Keratinocyte (primary cell): ENCODE results near the gene PCNX1. TPM values are rescaled to one million over a fixed set of nuclear protein-coding genes. Genes with fewer than 3 reads are reported as not detected.
"Not testable (repeated sequence)": the region's sequence is repeated elsewhere in the genome, so short reads cannot be mapped to it uniquely, and the experiment has no call there.

Experiments
- DNase-seq: peaks from one replicate; pipeline ENCODE4 v3.0.0-alpha.2; 2011; ENCODE audit warnings: low read depth, missing footprints, low spot score
- FAIRE-seq: peaks from 2 replicates; lab custom pipeline; 2011; peaks lifted over from hg19 to GRCh38; lab: Jason Lieb, UNC
- H2AFZ ChIP-seq: 2 replicates; pipeline ENCODE4 v1.6.0; 2012; ENCODE audit warnings: low read length, control low read depth, inconsistent platforms; ENCODE audit not compliant: control insufficient read depth
- H3K27ac ChIP-seq: 2 replicates; pipeline ENCODE4 v1.5.1; 2011; ENCODE audit warnings: low read length; ENCODE audit not compliant: control insufficient read depth, insufficient read depth
- H3K27me3 ChIP-seq: 3 replicates; pipeline ENCODE4 v1.6.0; 2011; ENCODE audit warnings: low read length; ENCODE audit not compliant: control insufficient read depth, insufficient read depth; ENCODE audit errors: extremely low read depth
- H3K36me3 ChIP-seq, 2 experiments: 2 replicates in 1 of 2; 3 replicates in 1 of 2; pipeline ENCODE4 v1.5.1; 2011; ENCODE audit warnings: low read length in 2 of 2, mild to moderate bottlenecking in 1 of 2; ENCODE audit not compliant: control insufficient read depth in 2 of 2, insufficient read depth in 2 of 2; ENCODE audit errors: extremely low read depth in 1 of 2
- H3K4me1 ChIP-seq: 3 replicates; pipeline ENCODE4 v1.5.1; 2011; ENCODE audit warnings: low read length; ENCODE audit not compliant: control insufficient read depth, insufficient read depth; ENCODE audit errors: extremely low read depth
- H3K4me2 ChIP-seq: 3 replicates; pipeline ENCODE4 v1.6.0; 2011; ENCODE audit warnings: low read depth, low read length; ENCODE audit not compliant: control insufficient read depth, insufficient read depth; ENCODE audit errors: extremely low read depth
- H3K4me3 ChIP-seq, 3 experiments: fragments of 200-600 bp in 1 of 3; sonication (generic) in 1 of 3; 2 replicates in 2 of 3; 3 replicates in 1 of 3; pipeline ENCODE4 v1.5.1; 2011 to 2016; ENCODE audit warnings: low read length in 3 of 3, mild to moderate bottlenecking in 3 of 3, control low read depth in 2 of 3, inconsistent platforms in 1 of 3, low read depth in 1 of 3, mixed read lengths in 1 of 3, mixed run types in 1 of 3, moderate library complexity in 1 of 3; ENCODE audit not compliant: control insufficient read depth in 2 of 3, insufficient read depth in 2 of 3; ENCODE audit errors: extremely low read depth in 1 of 3
- H3K79me2 ChIP-seq: 2 replicates; pipeline ENCODE4 v1.6.0; 2012; ENCODE audit warnings: low read length; ENCODE audit not compliant: control insufficient read depth, insufficient read depth
- H3K9ac ChIP-seq: 3 replicates; pipeline ENCODE4 v1.6.0; 2011; ENCODE audit warnings: low read length; ENCODE audit not compliant: control insufficient read depth, insufficient read depth; ENCODE audit errors: extremely low read depth
- H3K9me1 ChIP-seq: 3 replicates; pipeline ENCODE4 v1.6.0; 2011; ENCODE audit warnings: low read length; ENCODE audit not compliant: control insufficient read depth, insufficient read depth; ENCODE audit errors: extremely low read depth
- H3K9me3 ChIP-seq: 2 replicates; pipeline ENCODE4 v1.5.1; 2012; ENCODE audit warnings: low read depth, low read length; ENCODE audit not compliant: control insufficient read depth
- H4K20me1 ChIP-seq: 3 replicates; pipeline ENCODE4 v1.6.0; 2011; ENCODE audit warnings: low read length; ENCODE audit not compliant: control insufficient read depth, insufficient read depth; ENCODE audit errors: extremely low read depth
- EZH2 ChIP-seq: IDR thresholded peaks from one replicate; pipeline ENCODE4 v1.6.1; 2012; ENCODE audit warnings: inconsistent platforms, mild to moderate bottlenecking, low read length, moderate library complexity
- dilution Hi-C: fragments of 300-500 bp; cut with MboI; formaldehyde crosslinking; loops from one replicate; pipeline ENCODE4 v1.7.0; 2020; ENCODE audit warnings: low sequenced_read_pairs; ENCODE audit not compliant: extremely low pct_ligation_motif_present
- polyA plus RNA-seq, 5 experiments: library from polyadenylated mRNA; depleted of rRNA in 3 of 5; stranded (reverse) in 3 of 5; stranded (forward) in 1 of 5; unstranded in 1 of 5; fragments of >200 nt; gene quantifications; 1 replicate in 1 of 5; 2 replicates in 3 of 5; 3 replicates in 1 of 5; pipeline versions ENCODE4 v1.2.1 to v1.2.3, GENCODE V29; 2011 to 2012; ENCODE audit warnings: missing spikeins in 2 of 5, low read depth in 1 of 5, low replicate concordance in 1 of 5
- TF ChIP-seq, protein P1 (sequence below), 3 experiments: IDR thresholded peaks in 1 of 3; conservative IDR thresholded peaks in 1 of 3; optimal IDR thresholded peaks in 1 of 3; 2 replicates in 2 of 3; 3 replicates in 1 of 3; pipeline versions ENCODE3 to v1.5.1; 2011; ENCODE audit warnings: low read length in 3 of 3, mild to moderate bottlenecking in 3 of 3, moderate library complexity in 2 of 3, control low read depth in 1 of 3, inconsistent platforms in 1 of 3; ENCODE audit not compliant: insufficient read depth in 2 of 3; ENCODE audit errors: extremely low read depth in 1 of 3

The PCNX1 gene
- polyA plus RNA-seq, 1 donor (not counting 4 experiments of a cell fraction or from before 2014, with no cell fraction given), result 39.8 TPM

- Histone ChIP-seq H2AFZ (no peak overlapping the region), H3K27ac (no peak overlapping the region), H4K20me1 (no peaks in the 10 kb centered on the region), H3K79me2 (no peaks in the 10 kb centered on the region), H3K27me3 (no peaks in the 10 kb centered on the region), H3K4me3 (no peak overlapping the region), H3K4me1 (peaks cover 16% of the 10 kb centered on the region), H3K36me3 (no peaks in the 10 kb centered on the region), H3K4me2 (no peak overlapping the region), H3K9ac (no peak overlapping the region), H3K9me1 (no peaks in the 10 kb centered on the region), H3K9me3 (no peaks in the 10 kb centered on the region)
- TF ChIP-seq, protein P1, sequence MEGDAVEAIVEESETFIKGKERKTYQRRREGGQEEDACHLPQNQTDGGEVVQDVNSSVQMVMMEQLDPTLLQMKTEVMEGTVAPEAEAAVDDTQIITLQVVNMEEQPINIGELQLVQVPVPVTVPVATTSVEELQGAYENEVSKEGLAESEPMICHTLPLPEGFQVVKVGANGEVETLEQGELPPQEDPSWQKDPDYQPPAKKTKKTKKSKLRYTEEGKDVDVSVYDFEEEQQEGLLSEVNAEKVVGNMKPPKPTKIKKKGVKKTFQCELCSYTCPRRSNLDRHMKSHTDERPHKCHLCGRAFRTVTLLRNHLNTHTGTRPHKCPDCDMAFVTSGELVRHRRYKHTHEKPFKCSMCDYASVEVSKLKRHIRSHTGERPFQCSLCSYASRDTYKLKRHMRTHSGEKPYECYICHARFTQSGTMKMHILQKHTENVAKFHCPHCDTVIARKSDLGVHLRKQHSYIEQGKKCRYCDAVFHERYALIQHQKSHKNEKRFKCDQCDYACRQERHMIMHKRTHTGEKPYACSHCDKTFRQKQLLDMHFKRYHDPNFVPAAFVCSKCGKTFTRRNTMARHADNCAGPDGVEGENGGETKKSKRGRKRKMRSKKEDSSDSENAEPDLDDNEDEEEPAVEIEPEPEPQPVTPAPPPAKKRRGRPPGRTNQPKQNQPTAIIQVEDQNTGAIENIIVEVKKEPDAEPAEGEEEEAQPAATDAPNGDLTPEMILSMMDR (optimal IDR thresholded peaks at IDR 0.05 in 1 of 3, IDR thresholded peaks at IDR 0.05 in 1 of 3, conservative IDR thresholded peaks at IDR 0.05 in 1 of 3; ENCODE audit: extremely low read depth in 1 of 3, insufficient read depth in 2 of 3, low read length in 3 of 3), result no peak
- no peak for TF ChIP-seq EZH2
- FAIRE-seq (no peak), DNase-seq (no peak)
- dilution Hi-C loops, result no loop called here
Observed at GRCh38 chr14:70858641-70859040, 48.6 kb upstream of the PCNX1 start.

GRCh38 chr14:70866992-70867391 is 40.3 kb upstream of the PCNX1 start:
- FAIRE-seq, H3K36me3 ChIP-seq: not testable (repeated sequence)

DNA sequence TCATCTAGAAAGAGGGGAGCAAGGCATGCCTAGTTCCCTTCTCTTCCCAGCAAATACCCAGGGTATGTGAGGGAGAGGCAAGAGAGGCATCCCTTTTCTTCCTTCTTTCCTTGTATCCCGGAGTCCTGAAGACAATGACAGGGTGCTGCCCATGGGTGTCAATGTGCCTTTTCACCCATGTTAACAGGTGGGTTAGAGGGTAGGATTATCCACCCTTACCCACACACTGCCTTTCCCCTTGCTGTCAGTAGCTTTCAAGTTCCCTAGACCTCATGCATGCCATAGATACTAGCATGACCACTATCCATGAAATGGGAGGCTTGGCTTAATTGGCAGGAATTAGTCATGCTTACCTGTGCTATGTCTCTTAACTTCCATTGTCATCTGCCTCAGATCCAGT is 36.3 kb upstream of the PCNX1 start:
- peak; percentile 39 for FAIRE-seq
- H3K4me2 ChIP-seq, result no peak overlapping the region

More at GRCh38 chr14:70866992-70867391, 40.3 kb upstream of the PCNX1 start:
- H3K27me3 ChIP-seq, H3K9ac ChIP-seq, H3K9me1 ChIP-seq, H2AFZ ChIP-seq, H3K4me2 ChIP-seq, H3K4me3 ChIP-seq, H3K4me1 ChIP-seq, H3K9me3 ChIP-seq, H3K79me2 ChIP-seq, H4K20me1 ChIP-seq, DNase-seq, dilution Hi-C loops, H3K27ac ChIP-seq: not testable (repeated sequence)

More for the DNA sequence above, 36.3 kb upstream of the PCNX1 start:
- no peaks in the 10 kb centered on the region for H3K4me1 ChIP-seq
- H4K20me1 ChIP-seq, result no peaks in the 10 kb centered on the region
- no peak for DNase-seq
- no peaks in the 10 kb centered on the region for H3K36me3 ChIP-seq
- dilution Hi-C loops, result no loop called here
- no peaks in the 10 kb centered on the region for H3K27me3 ChIP-seq
- TF ChIP-seq, protein P1 (optimal IDR thresholded peaks at IDR 0.05 in 1 of 3, IDR thresholded peaks at IDR 0.05 in 1 of 3, conservative IDR thresholded peaks at IDR 0.05 in 1 of 3; ENCODE audit: extremely low read depth in 1 of 3, insufficient read depth in 2 of 3, low read length in 3 of 3), result no peak
- no peak for TF ChIP-seq EZH2
- H3K27ac ChIP-seq, result no peak overlapping the region
- H3K9ac ChIP-seq, result no peak overlapping the region
- no peak overlapping the region for H2AFZ ChIP-seq
- peaks cover 3% of the 10 kb centered on the region for H3K9me3 ChIP-seq
- no peaks in the 10 kb centered on the region for H3K9me1 ChIP-seq
- H3K79me2 ChIP-seq, result no peaks in the 10 kb centered on the region
- H3K4me3 ChIP-seq, result no peak overlapping the region
